Measurements from ENCODE around the gene A1CF. TPM values are rescaled to one million over a fixed set of nuclear protein-coding genes. Genes with fewer than 3 reads are reported as not detected.
"Not testable (repeated sequence)": the region's sequence is repeated elsewhere in the genome, so short reads cannot be mapped to it uniquely, and the experiment has no call there.

Gene A1CF
- total RNA-seq, 2 donors from 2014 or later, result 38.9 to 64.3 TPM

GRCh38 chr10:50766774-50767513 lies 118.5 kb downstream of the A1CF start:
- H3K27ac ChIP-seq; H3K9ac ChIP-seq (ENCODE audit: low read depth in 2 of 2, low read length in 2 of 2); H3K27me3 ChIP-seq; DNase-seq; H3K4me1 ChIP-seq; intact Hi-C loops (cut with DNase I); H3K4me3 ChIP-seq; H3K9me3 ChIP-seq; H3K36me3 ChIP-seq: not testable (repeated sequence)

Other genes with a start within 250 kb of the A1CF start
- 1 to 10 TPM; 3.2 to 6.7 TPM for gene ASAH2B, start 145.7 kb downstream of the A1CF start, total RNA-seq
- gene PRKG1, start 188.9 kb upstream of the A1CF start, total RNA-seq, result 10 to 100 TPM in 1 of 2 donors, 1 to 10 TPM in 1; 8.1 to 16.6 TPM